HG02763 (cell line): ENCODE data around the gene ACE2.

ENCODE experiments used
- ATAC-seq: cut with Tn5 transposase; IDR thresholded peaks from one replicate; pipeline ENCODE4 v1.9.1; 2021; ENCODE audit warnings: mild to moderate bottlenecking, moderate library complexity; ENCODE audit not compliant: unreplicated experiment

Gene ACE2

GRCh38 chrX:15579778-15580747, 20.7 kb downstream of the ACE2 start:
- no peak for ATAC-seq

- no peak for ATAC-seq
Observed at GRCh38 chrX:15576019-15576418, 24.7 kb downstream of the ACE2 start.

- ATAC-seq: no peak
Observed at GRCh38 chrX:15574017-15574416, 26.7 kb downstream of the ACE2 start.

GRCh38 chrX:15570145-15570544, 30.6 kb downstream of the ACE2 start:
- ATAC-seq: no peak

- ATAC-seq: no peak
Observed at GRCh38 chrX:15567886-15568616, 32.7 kb downstream of the ACE2 start.

- no peak for ATAC-seq
Observed at GRCh38 chrX:15567267-15567666, 33.5 kb downstream of the ACE2 start.

- ATAC-seq: no peak
Observed at GRCh38 chrX:15566244-15566643, 34.5 kb downstream of the ACE2 start.

- no peak for ATAC-seq
Observed at GRCh38 chrX:15564981-15565579, 35.7 kb downstream of the ACE2 start.

- ATAC-seq: no peak
Observed at GRCh38 chrX:15563056-15563455, 37.7 kb downstream of the ACE2 start.

GRCh38 chrX:15560924-15561323, 39.8 kb downstream of the ACE2 start:
- ATAC-seq: no peak

GRCh38 chrX:15559227-15559626, 41.5 kb downstream of the ACE2 start:
- no peak for ATAC-seq

GRCh38 chrX:15549189-15550012, 51.4 kb downstream of the ACE2 start:
- ATAC-seq: no peak

- ATAC-seq: no peak
Observed at GRCh38 chrX:15547356-15547755, 53.4 kb downstream of the ACE2 start.

- ATAC-seq: no peak
Observed at GRCh38 chrX:15546745-15547144, 54.0 kb downstream of the ACE2 start.

- ATAC-seq: no peak
Observed at GRCh38 chrX:15530318-15530717, 70.4 kb downstream of the ACE2 start.

GRCh38 chrX:15529165-15529564, 71.6 kb downstream of the ACE2 start:
- no peak for ATAC-seq

- ATAC-seq: no peak
Observed at GRCh38 chrX:15525664-15526416, 74.9 kb downstream of the ACE2 start.

- no peak for ATAC-seq
Observed at GRCh38 chrX:15524417-15524816, 76.3 kb downstream of the ACE2 start.

- ATAC-seq: no peak
Observed at GRCh38 chrX:15523088-15523487, 77.7 kb downstream of the ACE2 start.

GRCh38 chrX:15522464-15522863, 78.3 kb downstream of the ACE2 start:
- no peak for ATAC-seq
